ENCODE results near the gene MLH1. TPM values are rescaled to one million over a fixed set of nuclear protein-coding genes. Genes with fewer than 3 reads are reported as not detected.

The MLH1 gene
- total RNA-seq, 1 donor from 2014 or later, result 42.1 TPM

- no peak for DNase-seq (ENCODE audit: low read depth)
- H3K27me3 ChIP-seq (ENCODE audit: control insufficient read depth, insufficient read depth, low read length), result no peaks in the 10 kb centered on the region
- H3K36me3 ChIP-seq (ENCODE audit: control insufficient read depth, insufficient read depth, low read length), result no peaks in the 10 kb centered on the region
- H3K4me3 ChIP-seq (ENCODE audit: low read depth, low read length), result no peak overlapping the region
- TF ChIP-seq, protein P1, sequence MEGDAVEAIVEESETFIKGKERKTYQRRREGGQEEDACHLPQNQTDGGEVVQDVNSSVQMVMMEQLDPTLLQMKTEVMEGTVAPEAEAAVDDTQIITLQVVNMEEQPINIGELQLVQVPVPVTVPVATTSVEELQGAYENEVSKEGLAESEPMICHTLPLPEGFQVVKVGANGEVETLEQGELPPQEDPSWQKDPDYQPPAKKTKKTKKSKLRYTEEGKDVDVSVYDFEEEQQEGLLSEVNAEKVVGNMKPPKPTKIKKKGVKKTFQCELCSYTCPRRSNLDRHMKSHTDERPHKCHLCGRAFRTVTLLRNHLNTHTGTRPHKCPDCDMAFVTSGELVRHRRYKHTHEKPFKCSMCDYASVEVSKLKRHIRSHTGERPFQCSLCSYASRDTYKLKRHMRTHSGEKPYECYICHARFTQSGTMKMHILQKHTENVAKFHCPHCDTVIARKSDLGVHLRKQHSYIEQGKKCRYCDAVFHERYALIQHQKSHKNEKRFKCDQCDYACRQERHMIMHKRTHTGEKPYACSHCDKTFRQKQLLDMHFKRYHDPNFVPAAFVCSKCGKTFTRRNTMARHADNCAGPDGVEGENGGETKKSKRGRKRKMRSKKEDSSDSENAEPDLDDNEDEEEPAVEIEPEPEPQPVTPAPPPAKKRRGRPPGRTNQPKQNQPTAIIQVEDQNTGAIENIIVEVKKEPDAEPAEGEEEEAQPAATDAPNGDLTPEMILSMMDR (IDR thresholded peaks at IDR 0.05; ENCODE audit: insufficient read depth, low read length, poor library complexity, severe bottlenecking), result no peak
Observed at GRCh38 chr3:36969540-36970432, 23.5 kb upstream of the MLH1 start.

DNA sequence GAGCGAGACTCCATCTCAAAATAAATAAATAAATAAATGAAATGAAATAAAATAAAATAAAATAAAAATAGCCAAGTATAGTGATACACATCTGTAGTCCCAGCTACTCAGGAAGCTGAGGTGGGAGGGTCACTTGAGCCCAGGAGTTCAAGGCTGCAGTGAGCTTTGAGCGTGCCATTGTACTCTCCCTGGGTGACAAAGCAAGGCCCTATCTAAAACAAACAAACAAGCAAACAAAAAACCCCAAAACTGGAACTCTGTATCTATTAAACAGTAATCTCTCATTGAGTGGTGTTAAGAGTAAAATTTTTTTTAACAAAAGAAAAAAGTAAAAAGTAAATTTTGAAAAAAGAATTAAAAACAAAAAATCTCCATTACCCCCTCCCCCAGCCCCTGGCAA lies 21.2 kb upstream of the MLH1 start:
- no peaks in the 10 kb centered on the region for H3K27me3 ChIP-seq (ENCODE audit: control insufficient read depth, insufficient read depth, low read length)
- H3K36me3 ChIP-seq (ENCODE audit: control insufficient read depth, insufficient read depth, low read length), result no peaks in the 10 kb centered on the region
- DNase-seq (ENCODE audit: low read depth), result no peak
- TF ChIP-seq, protein P1 (IDR thresholded peaks at IDR 0.05; ENCODE audit: insufficient read depth, low read length, poor library complexity, severe bottlenecking), result no peak
- H3K4me3 ChIP-seq (ENCODE audit: low read depth, low read length), result no peak overlapping the region

- no peak for DNase-seq (ENCODE audit: low read depth)
- no peak overlapping the region for H3K4me3 ChIP-seq (ENCODE audit: low read depth, low read length)
- H3K27me3 ChIP-seq (ENCODE audit: control insufficient read depth, insufficient read depth, low read length), result no peaks in the 10 kb centered on the region
- H3K36me3 ChIP-seq (ENCODE audit: control insufficient read depth, insufficient read depth, low read length), result no peaks in the 10 kb centered on the region
- TF ChIP-seq, protein P1 (IDR thresholded peaks at IDR 0.05; ENCODE audit: insufficient read depth, low read length, poor library complexity, severe bottlenecking), result no peak
Observed at GRCh38 chr3:36973139-36973538, 20.2 kb upstream of the MLH1 start.

- Histone ChIP-seq H3K4me3 (ENCODE audit: low read depth, low read length) (no peak overlapping the region), H3K36me3 (ENCODE audit: control insufficient read depth, insufficient read depth, low read length) (no peaks in the 10 kb centered on the region), H3K27me3 (ENCODE audit: control insufficient read depth, insufficient read depth, low read length) (no peaks in the 10 kb centered on the region)
- TF ChIP-seq, protein P1 (IDR thresholded peaks at IDR 0.05; ENCODE audit: insufficient read depth, low read length, poor library complexity, severe bottlenecking), result no peak
- DNase-seq (ENCODE audit: low read depth), result no peak
Observed at GRCh38 chr3:36981006-36981405, 12.3 kb upstream of the MLH1 start.

DNA sequence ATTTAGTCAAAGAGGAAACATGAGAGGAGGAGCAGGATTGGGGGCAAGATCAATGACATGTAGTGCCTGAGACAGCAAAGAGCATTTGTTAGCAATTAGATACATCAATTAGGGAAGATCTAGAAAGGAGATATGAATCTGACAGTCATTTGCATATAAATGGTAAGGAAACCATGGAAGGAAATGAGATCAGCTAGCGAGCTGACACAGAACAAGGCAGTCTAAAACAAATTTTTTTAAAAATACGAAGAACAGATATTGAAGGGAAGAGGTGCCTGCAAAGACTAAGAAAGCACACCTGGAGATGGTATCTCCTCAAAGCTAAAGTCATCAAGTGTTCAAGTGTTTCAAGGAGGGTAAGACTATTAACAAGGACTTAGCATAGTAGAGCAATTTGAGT lies 5.0 kb upstream of the MLH1 start:
- no peak for DNase-seq (ENCODE audit: low read depth)
- Histone ChIP-seq H3K4me3 (ENCODE audit: low read depth, low read length) (no peak overlapping the region), H3K27me3 (ENCODE audit: control insufficient read depth, insufficient read depth, low read length) (no peaks in the 10 kb centered on the region), H3K36me3 (ENCODE audit: control insufficient read depth, insufficient read depth, low read length) (peaks cover 2% of the 10 kb centered on the region)
- TF ChIP-seq, protein P1 (IDR thresholded peaks at IDR 0.05; ENCODE audit: insufficient read depth, low read length, poor library complexity, severe bottlenecking), result no peak

DNA sequence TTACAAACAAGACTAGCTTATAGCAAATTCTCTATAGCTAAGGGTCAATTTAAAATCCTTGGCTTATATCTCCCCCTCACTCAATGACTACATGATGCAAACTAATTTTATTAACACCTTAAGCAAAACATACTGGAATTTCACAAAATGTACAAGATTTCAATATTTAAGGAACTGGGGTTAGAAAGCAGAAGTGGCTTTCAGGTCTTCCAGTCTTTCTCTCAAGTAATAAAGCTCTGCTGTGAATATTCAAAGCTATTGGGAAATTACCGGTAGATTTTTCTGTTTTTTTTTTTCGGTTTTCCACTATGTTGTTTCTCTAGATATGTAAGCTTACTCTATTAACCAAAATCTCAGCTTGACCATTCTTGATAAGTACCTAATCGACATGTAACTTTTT lies 4.3 kb upstream of the MLH1 start:
- DNase-seq (ENCODE audit: low read depth), result no peak
- Histone ChIP-seq H3K27me3 (ENCODE audit: control insufficient read depth, insufficient read depth, low read length) (no peaks in the 10 kb centered on the region), H3K4me3 (ENCODE audit: low read depth, low read length) (no peak overlapping the region), H3K36me3 (ENCODE audit: control insufficient read depth, insufficient read depth, low read length) (peaks cover 2% of the 10 kb centered on the region)
- TF ChIP-seq, protein P1 (IDR thresholded peaks at IDR 0.05; ENCODE audit: insufficient read depth, low read length, poor library complexity, severe bottlenecking), result no peak

All from kidney epithelial cell (primary cell).